Peyer's patch (tissue), 4 donors: ENCODE data around the gene SNHG17.

Experiments used
- CTCF ChIP-seq, 6 experiments: fragments of 450-650 bp in 4 of 6; fragments of 200-600 bp in 2 of 6; sonication (generic) in 1 of 6; IDR thresholded peaks; one replicate each; pipeline ENCODE4 v1.5.1; 2017 to 2019; ENCODE audit warnings: antibody characterized with exemption in 6 of 6, mild to moderate bottlenecking in 3 of 6, moderate library complexity in 1 of 6
- POLR2A ChIP-seq, 2 donors: fragments of 450-650 bp; IDR thresholded peaks; one replicate each; pipeline ENCODE4 v1.5.1; 2017; ENCODE audit warnings: antibody characterized with exemption in 2 of 2, mild to moderate bottlenecking in 2 of 2, moderate library complexity in 2 of 2

- TF ChIP-seq POLR2A (IDR thresholded peaks at IDR 0.05) (no peak), CTCF (IDR thresholded peaks at IDR 0.05) (no peak)
Observed at GRCh38 chr20:38412877-38413577, 22.1 kb downstream of the SNHG17 start.
